K562 (cell line): ENCODE measurements around the gene NT5DC4. TPM values are rescaled to one million over a fixed set of nuclear protein-coding genes. Genes with fewer than 3 reads are reported as not detected.

Source experiments
- GATA2 ChIP-seq: sonication (generic); formaldehyde crosslinking; IDR thresholded peaks from 2 replicates; pipeline ENCODE4 v1.4.0; 2020; ENCODE audit warnings: mild to moderate bottlenecking, missing genetic modification reagents
- GTF2E2 ChIP-seq: fragments of 200-800 bp; sonication (Bioruptor generic); IDR thresholded peaks from 2 replicates; pipeline ENCODE4 v1.6.1; 2016; ENCODE audit warnings: missing genetic modification characterization, missing compliant biosample characterization
- MAFG ChIP-seq: fragments of 450-650 bp; conservative IDR thresholded peaks from 2 replicates; pipeline ENCODE4 v1.6.1; 2016; ENCODE audit warnings: missing genetic modification characterization, missing compliant biosample characterization
- MCM2 ChIP-seq: fragments of 450-650 bp; IDR thresholded peaks from 2 replicates; pipeline ENCODE4 v1.6.1; 2017; ENCODE audit warnings: low read depth, mild to moderate bottlenecking
- NEUROD1 ChIP-seq: fragments of 150-350 bp; IDR thresholded peaks from 2 replicates; pipeline ENCODE4 v1.6.1; 2014; ENCODE audit warnings: borderline replicate concordance, low read length, low read depth; ENCODE audit not compliant: partially characterized antibody
- PHF20 ChIP-seq: fragments of 450-650 bp; IDR thresholded peaks from 2 replicates; pipeline ENCODE4 v1.6.1; 2018; ENCODE audit not compliant: partially characterized antibody
- TCF3 ChIP-seq: sonication (generic); formaldehyde crosslinking; IDR thresholded peaks from 2 replicates; pipeline ENCODE4 v1.4.0; 2020; ENCODE audit warnings: mild to moderate bottlenecking, missing genetic modification reagents
- ZC3H11A ChIP-seq: IDR thresholded peaks from 2 replicates; pipeline ENCODE4 v1.6.1; 2012; ENCODE audit warnings: low read depth, low read length, improper control_type of control experiment
- ZNF407 ChIP-seq: fragments of 450-650 bp; IDR thresholded peaks from 2 replicates; pipeline ENCODE4 v1.6.1; 2016; ENCODE audit warnings: low read depth
- ZNF57 ChIP-seq: fragments of 450-650 bp; formaldehyde crosslinking; IDR thresholded peaks from 2 replicates; pipeline ENCODE4 v1.4.0; 2020; ENCODE audit warnings: mild to moderate bottlenecking, moderate library complexity
- ZNF589 ChIP-seq: fragments of 200-800 bp; sonication (Bioruptor generic); IDR thresholded peaks from 2 replicates; pipeline ENCODE4 v1.6.1; 2016; ENCODE audit warnings: low read depth, missing genetic modification characterization, missing compliant biosample characterization
- ZSCAN32 ChIP-seq: fragments of 450-650 bp; formaldehyde crosslinking; IDR thresholded peaks from 2 replicates; pipeline ENCODE4 v1.4.0; 2020; ENCODE audit warnings: mild to moderate bottlenecking, moderate library complexity
- polyA plus RNA-seq, 8 experiments: library from polyadenylated mRNA; depleted of rRNA in 4 of 8; stranded (reverse) in 5 of 8; unstranded in 3 of 8; fragments of >200 nt; fragmentation: Nextera tagmentation in 2 of 8; fragmentation: Illumina TruSeq in 1 of 8; extraction: Ambion mirVana in 2 of 8; extraction: Trizol in 1 of 8; gene quantifications; 2 replicates each; pipeline versions ENCODE4 v1.2.1 to v1.2.3, GENCODE V29; 2011 to 2014; ENCODE audit warnings: inconsistent platforms in 1 of 8, missing spikeins in 1 of 8
- total RNA-seq, 7 experiments: library from RNA; depleted of rRNA in 6 of 7; stranded (reverse); fragments of >200 nt in 6 of 7; fragmentation: Illumina TruSeq in 2 of 7; extraction: Trizol in 2 of 7; gene quantifications; 2 replicates each; pipeline versions ENCODE4 v1.2.1 to v1.2.3, GENCODE V29; 2011 to 2021; ENCODE audit warnings: low replicate concordance in 1 of 7
- TF ChIP-seq, protein P1 (sequence below): sonication (generic); formaldehyde crosslinking; IDR thresholded peaks from 2 replicates; pipeline ENCODE4 v1.8.1; 2022; ENCODE audit warnings: missing genetic modification reagents
- TF ChIP-seq, protein P2 (sequence below): sonication (generic); formaldehyde crosslinking; IDR thresholded peaks from 2 replicates; pipeline ENCODE4 v1.8.0; 2022; ENCODE audit warnings: mild to moderate bottlenecking, missing genetic modification reagents, borderline replicate concordance
- TF ChIP-seq, protein P3 (sequence below): sonication (generic); formaldehyde crosslinking; IDR thresholded peaks from 2 replicates; pipeline ENCODE4 v1.8.1; 2023; ENCODE audit warnings: mild to moderate bottlenecking, missing genetic modification reagents

The NT5DC4 gene
- total and polyA plus RNA-seq, 9 of the 15 experiments (the other 6 are each of a cell fraction or from before 2014, with no cell fraction given), result 0.44 to 6.9 (median 2.5) TPM

DNA sequence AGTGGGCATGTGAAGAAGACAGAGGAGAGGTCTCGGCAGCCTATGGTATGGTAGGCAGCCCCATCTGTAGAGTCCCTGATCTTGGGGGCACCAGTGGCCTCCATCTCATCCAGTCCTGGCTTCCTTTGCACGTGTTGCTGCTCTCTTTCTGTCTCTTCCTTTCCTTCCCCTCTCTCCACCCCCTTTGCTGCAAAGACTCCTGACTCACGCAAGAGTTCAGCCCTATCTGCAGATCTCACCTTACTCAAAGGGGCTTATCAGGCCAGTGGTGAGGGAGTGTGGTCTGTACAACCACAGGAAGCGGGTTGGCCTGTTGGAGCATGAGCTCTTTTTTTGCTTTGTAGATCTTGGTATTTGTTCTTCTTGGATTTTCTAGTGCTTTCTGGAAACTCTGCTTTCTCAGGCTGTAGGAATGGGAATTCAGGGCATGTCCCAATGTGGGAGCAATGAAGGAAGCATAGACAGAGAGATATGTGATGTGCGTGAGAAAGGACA lies 14.6 kb upstream of the NT5DC4 start (continued):
- TF ChIP-seq, protein P1, sequence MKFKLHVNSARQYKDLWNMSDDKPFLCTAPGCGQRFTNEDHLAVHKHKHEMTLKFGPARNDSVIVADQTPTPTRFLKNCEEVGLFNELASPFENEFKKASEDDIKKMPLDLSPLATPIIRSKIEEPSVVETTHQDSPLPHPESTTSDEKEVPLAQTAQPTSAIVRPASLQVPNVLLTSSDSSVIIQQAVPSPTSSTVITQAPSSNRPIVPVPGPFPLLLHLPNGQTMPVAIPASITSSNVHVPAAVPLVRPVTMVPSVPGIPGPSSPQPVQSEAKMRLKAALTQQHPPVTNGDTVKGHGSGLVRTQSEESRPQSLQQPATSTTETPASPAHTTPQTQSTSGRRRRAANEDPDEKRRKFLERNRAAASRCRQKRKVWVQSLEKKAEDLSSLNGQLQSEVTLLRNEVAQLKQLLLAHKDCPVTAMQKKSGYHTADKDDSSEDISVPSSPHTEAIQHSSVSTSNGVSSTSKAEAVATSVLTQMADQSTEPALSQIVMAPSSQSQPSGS (CRISPR knock-in tag), result no peak
- TF ChIP-seq TCF3, result peak; percentile 93
- no peak for TF ChIP-seq ZSCAN32 (CRISPR knock-in tag)
- TF ChIP-seq, protein P2, sequence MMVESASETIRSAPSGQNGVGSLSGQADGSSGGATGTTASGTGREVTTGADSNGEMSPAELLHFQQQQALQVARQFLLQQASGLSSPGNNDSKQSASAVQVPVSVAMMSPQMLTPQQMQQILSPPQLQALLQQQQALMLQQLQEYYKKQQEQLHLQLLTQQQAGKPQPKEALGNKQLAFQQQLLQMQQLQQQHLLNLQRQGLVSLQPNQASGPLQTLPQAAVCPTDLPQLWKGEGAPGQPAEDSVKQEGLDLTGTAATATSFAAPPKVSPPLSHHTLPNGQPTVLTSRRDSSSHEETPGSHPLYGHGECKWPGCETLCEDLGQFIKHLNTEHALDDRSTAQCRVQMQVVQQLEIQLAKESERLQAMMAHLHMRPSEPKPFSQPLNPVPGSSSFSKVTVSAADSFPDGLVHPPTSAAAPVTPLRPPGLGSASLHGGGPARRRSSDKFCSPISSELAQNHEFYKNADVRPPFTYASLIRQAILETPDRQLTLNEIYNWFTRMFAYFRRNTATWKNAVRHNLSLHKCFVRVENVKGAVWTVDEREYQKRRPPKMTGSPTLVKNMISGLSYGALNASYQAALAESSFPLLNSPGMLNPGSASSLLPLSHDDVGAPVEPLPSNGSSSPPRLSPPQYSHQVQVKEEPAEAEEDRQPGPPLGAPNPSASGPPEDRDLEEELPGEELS (CRISPR knock-in tag), result no peak
- TF ChIP-seq ZNF407, result no peak
- no peak for TF ChIP-seq ZNF57 (CRISPR knock-in tag)
- TF ChIP-seq ZNF589 (CRISPR knock-in tag), result peak; percentile 92
- no peak for TF ChIP-seq ZC3H11A
- TF ChIP-seq NEUROD1, result peak; percentile 97
- TF ChIP-seq MCM2, result no peak
- TF ChIP-seq GATA2 (CRISPR knock-in tag), result peak; percentile 100
- no peak for TF ChIP-seq GTF2E2 (tag)
- no peak for TF ChIP-seq PHF20
- TF ChIP-seq MAFG (tag), result peak; percentile 72
- TF ChIP-seq, protein P3, sequence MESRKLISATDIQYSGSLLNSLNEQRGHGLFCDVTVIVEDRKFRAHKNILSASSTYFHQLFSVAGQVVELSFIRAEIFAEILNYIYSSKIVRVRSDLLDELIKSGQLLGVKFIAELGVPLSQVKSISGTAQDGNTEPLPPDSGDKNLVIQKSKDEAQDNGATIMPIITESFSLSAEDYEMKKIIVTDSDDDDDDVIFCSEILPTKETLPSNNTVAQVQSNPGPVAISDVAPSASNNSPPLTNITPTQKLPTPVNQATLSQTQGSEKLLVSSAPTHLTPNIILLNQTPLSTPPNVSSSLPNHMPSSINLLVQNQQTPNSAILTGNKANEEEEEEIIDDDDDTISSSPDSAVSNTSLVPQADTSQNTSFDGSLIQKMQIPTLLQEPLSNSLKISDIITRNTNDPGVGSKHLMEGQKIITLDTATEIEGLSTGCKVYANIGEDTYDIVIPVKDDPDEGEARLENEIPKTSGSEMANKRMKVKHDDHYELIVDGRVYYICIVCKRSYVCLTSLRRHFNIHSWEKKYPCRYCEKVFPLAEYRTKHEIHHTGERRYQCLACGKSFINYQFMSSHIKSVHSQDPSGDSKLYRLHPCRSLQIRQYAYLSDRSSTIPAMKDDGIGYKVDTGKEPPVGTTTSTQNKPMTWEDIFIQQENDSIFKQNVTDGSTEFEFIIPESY (CRISPR knock-in tag), result no peak
